T47D (cell line): ENCODE results near the gene HLA-A.
A peak's percentile ranks its signal among the peaks of the same experiment; 100 is the strongest.
"Not testable (repeated sequence)": the region's sequence is repeated elsewhere in the genome, so short reads cannot be mapped to it uniquely, and the experiment has no call there.

Experiments
- DNase-seq, 2 experiments: peaks; one replicate each; pipeline versions ENCODE4 v3.0.0 to v3.0.0-alpha.2; 2011 to 2012; ENCODE audit warnings: low read depth in 1 of 2, low spot score in 1 of 2
- JUND ChIP-seq: IDR thresholded peaks from 2 replicates; pipeline ENCODE4 v1.6.1; 2012; ENCODE audit warnings: low read depth
- in situ Hi-C: cut with HindIII; loops from 2 replicates; pipeline ENCODE4 v1.10.0; 2016; ENCODE audit warnings: low sequenced_read_pairs, low pct_unique_long_range_greater_than_20kb

Gene HLA-A

DNA sequence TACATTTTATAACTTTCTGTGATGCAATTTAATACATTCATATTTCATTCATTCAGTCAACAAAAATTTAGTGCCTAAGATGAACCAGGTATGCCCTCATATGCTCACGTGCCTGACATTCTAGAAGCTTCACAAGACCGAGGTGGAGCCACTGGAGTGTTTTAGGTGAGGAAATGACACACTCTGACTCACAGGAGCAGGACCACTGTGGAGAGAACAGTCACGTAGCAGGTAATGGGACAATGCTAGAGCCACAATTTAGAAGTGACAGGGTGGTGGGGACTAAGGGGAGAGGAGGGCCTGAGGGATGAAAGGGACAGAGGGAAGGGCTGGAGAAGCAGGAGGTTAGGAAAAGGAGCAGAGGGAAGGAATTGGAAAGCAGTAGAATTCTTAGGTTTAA, 17.6 kb upstream of the HLA-A start:
- in situ Hi-C loops = no loop called here

DNA sequence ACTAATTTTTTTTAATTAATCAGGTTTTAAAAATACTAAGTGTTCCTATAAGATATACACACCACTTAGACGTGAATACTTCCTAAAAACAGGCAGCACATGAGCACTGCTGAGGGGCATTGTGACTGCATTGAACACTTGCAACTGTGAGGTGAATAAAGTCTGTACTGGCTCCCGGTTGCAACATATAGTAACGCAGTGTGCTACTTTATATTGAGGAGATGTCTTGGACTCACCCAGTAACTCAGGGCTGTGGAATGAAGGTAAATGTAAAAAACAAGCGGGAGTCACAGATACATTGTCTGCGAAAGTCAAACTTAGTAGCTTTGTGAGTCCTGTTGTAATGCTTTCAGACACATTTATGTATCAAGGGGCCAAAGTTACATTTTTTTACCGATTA, 17.0 kb upstream of the HLA-A start:
- no peak for DNase-seq
- no peak for TF ChIP-seq JUND
- in situ Hi-C loops = no loop called here

More for the DNA sequence above, 17.6 kb upstream of the HLA-A start:
- DNase-seq = no peak
- no peak for TF ChIP-seq JUND

DNA sequence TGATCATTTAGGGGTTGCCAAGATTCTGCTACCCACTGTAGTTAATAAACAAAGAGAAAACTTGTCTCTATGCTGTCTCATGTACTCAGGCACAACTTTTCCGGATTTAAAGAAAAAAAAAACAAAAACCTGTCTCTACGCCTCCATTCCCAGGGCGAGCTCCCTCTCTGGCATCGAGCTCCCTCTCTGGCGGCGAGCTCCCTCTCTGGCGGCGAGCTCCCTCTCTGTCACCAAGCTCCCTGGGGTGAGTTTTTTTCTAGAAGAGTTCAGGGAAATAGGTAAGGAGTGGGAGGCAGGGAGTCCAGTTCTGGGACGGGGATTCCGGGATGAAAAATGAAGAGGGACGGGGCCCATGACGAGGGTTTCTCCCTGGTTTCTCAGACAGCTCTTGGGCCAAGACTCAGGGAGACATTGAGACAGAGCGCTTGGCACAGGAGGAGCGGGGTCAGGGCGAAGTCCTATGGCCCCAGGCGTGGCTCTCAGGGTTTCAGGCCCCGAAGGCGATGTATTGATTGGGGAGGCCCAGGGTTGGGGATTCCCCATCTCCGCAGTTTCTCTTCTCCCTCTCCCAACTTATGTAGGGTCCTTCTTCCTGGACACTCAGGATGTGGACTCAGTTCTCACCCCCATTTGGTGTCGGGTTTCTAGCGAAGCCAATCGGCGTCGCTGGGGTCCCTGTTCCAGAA, 16.5 kb upstream of the HLA-A start:
- no peak for TF ChIP-seq JUND
- no peak for DNase-seq
- in situ Hi-C loops = no loop called here

DNA sequence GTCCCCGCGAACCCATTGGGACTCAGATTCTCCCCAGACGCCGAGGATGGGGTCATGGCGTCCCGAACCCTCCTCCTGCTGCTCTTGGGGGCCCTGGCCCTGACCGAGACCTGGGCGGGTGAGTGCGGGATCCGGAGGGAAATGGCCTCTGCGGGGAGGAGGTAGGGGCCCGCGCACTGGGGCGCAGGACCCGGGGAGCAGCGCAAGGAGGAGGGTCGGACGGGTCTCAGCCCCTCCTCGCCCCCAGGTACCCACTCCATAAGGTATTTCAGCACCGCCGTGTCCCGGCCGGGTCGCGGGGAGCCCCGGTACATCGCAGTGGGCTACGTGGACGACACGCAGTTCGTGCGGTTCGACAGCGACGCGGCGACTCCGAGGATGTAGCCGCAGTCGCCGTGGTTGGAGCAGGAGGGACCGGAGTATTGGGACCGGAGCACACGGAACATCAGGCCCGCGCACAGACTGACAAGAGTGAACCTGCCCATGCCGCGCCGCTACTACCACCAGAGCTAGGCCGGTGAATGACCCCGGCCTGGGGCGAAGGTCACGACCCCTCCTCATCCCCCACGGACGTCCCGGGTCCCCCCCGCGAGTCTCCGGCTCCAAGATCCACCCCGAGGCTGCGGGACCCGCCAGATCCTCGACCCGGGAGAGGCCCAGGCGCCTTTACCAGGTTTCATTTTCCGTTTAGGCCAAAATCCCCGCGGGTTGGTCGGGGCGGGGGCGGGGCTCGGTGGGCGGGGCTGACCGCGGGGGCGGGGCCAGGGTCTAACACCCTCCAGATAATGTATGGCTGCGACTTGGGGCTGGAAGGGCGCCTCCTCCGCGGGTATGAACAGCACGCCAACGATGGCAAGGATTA, 15.7 kb upstream of the HLA-A start:
- in situ Hi-C loops = no loop called here
- DNase-seq = peak in 1 of 2 experiments; percentile 50

DNA sequence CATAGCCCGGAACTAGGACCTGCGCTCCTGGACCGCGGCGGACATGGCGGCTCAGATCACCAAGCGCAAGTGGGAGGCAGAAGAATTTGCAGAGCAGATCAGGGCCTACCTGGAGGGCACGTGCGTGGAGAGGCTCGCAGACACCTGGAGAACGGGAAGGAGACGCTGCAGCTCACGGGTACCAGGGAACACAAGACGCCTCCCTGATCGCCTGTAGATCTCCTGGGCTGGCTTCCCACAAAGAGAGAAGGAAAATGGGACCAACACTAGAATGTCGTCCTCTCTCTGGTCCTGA, 15.1 kb upstream of the HLA-A start:
- no peak for DNase-seq
- TF ChIP-seq JUND = no peak
- in situ Hi-C loops = no loop called here

More for the DNA sequence above, 15.7 kb upstream of the HLA-A start:
- TF ChIP-seq JUND = no peak

DNA sequence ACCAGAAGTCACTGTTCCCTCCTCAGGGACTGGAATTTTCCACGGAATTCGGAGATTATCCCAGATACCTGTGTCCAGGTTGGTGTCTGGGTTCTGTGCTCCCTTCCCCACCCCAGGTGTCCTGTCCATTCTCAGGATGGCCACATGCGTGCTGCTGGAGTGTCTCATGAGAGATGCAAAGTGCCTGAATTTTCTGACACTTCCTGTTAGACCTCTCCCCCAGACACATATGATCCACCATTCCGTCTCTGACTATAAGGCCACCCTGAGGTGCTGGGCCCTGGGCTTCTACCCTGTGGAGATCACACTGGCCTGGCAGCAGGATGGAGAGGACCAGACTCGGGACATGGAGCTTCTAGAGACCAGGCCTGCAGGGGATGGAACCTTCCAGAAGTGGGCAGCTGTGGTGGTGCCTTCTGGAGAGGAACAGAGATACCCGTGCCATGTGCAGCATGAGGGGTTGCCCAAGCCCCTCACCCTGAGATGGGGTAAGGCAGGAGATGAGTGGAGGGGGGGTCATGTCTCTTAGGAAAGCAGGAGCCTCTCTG, 14.4 kb upstream of the HLA-A start:
- DNase-seq = no peak
- TF ChIP-seq JUND = no peak
- in situ Hi-C loops = no loop called here

DNA sequence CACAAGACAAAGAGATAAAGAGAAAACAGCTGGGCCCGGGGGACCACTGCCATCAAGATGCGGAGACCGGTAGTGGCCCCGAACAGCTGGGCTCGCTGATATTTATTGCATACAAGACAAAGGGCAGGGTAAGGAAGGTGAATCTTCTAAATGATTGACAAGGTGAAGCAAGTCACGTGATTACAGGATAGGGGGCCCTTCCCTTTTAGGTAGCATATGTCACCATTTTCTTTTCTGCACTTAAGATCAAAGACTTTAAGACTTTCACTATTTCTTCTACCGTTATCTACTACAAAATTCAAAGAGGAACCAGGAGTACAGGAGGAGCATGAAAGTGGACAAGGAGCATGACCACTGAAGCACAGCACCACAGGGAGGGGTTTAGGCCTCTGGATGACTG, 12.3 kb upstream of the HLA-A start:
- DNase-seq, in situ Hi-C loops: not testable (repeated sequence)

DNA sequence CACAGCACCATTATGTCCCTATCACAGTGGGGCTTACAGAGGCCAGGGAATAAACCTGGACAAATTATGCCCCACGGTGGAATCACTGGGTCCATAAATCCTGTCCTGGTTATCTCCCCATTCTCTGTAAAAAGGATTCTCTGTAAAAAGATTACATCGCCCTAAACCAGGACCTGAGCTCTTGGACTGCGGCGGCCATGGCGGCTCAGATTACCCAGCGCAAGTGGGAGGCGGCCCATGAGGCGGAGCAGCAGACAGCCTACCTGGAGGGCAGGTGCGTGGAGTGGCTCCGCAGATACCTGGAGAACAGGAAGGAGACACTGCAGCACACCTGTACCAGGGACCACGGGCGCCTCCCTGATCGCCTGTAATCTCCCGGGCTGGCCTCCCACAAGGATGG, 8.4 kb upstream of the HLA-A start:
- in situ Hi-C loops = no loop called here
- DNase-seq = no peak
- TF ChIP-seq JUND = no peak

DNA sequence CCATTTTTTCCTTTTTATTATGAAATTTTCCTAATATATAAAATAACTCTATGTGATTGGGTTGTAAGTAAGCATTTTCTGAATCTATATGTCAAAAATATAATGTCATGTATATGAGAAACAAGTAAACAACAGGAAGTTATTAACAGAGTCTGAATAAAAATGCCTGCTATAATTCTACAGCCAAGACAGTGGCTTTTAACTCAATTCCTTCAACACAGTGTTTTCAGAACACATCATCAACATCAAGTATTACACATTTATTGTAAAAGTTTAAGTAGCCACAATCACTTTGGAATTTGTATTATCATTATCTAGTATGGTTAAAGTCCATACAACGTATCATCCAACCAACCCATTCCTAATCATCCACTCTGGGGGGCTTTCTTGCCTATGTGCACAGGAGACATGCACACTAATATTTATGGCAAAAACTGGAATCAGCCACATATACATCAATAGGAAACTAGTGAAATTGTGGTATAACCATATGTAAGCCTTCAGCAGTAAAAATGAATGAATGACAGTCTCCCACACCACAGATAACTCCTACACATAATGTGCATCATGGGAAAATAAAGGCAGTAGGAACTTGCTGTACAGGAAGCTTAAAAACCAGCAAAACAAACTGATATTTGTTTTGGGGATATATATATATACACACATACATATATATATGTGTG, 6.9 kb upstream of the HLA-A start:
- in situ Hi-C loops = no loop called here
- DNase-seq = no peak
- TF ChIP-seq JUND = no peak

DNA sequence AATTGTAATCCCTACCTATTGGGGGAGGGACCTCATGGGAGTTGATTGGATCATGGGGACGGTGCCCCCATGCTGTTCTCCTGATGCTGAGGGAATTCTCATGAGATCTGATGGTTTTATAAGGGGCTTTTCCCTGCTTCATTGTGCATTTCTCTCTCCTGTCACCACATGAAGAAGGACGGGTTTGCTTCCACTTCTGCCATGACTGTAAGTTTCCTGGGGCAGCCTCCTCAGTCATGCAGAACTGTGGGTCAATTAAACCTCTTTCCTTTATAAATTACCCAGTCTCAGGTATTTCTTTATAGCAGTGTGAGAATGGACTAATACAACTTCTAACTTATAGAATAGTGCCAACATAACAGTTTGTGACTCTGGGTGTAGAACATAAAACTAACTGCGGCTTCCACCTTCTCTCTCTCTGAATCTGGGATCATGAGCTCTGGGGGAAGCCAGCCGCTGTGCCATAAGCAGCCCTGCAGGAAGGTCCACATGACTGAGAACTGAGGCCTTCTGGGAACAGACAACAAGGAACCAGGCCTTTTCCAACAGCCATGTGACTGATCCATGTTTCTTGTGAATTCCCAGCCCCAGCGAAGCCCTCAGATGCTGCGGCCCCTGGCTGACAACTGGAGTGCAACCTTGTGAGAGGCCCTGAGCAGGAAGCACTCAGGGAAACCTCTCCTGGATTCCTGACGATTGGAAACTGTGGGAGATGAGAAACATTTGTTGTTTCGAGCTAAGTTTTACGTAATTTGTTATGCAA, 3.4 kb upstream of the HLA-A start:
- no peak for DNase-seq
- in situ Hi-C loops = no loop called here
- TF ChIP-seq JUND = no peak

DNA sequence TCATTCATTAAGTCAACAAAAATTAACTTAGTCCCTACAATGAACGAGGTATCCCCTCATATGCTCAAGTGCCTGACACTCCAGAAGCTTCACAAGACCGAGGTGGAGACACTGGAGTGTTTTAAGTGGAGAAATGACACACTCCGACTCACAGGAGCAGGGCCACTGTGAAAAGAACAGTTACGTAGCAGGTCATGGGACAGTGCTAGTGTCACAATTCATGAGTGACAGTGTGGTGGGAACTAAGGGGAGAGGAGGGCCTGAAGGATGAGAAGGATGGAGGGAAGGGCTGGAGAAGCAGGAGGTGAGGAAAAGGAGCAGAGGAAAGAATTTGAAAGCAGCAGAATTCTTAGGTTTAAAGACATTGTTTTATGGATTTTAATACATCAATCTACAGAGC, 1.3 kb upstream of the HLA-A start:
- in situ Hi-C loops = no loop called here
- no peak for DNase-seq
- no peak for TF ChIP-seq JUND

DNA sequence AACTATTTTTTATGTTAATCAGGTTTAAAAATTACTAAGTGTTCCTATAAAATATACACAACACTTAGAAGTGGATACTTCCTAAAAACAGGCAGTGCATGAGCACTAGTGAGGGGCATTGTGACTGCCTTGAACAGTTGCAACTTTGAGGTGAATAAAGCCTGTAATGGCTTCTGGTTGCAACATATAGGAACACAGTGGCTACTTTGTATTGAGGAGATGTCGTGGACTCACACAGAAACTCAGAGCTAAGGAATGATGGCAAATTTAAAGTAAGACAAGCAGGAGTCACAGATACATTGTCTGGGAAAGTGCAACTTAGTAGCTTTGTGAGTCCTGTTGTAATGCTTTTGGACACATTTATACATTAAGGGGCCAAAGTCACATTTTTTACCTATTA, 861 bp upstream of the HLA-A start:
- DNase-seq = no peak
- no peak for TF ChIP-seq JUND
- in situ Hi-C loops = no loop called here

DNA sequence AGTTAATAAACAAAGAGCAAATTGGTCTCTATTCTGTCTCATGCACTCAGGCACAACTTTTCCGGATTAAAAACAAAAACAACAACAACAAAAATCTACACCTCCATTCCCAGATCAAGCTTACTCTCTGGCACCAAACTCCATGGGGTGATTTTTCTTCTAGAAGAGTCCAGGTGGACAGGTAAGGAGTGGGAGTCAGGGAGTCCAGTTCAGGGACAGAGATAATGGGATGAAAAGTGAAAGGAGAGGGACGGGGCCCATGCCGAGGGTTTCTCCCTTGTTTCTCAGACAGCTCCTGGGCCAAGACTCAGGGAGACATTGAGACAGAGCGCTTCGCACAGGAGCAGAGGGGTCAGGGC, 437 bp upstream of the HLA-A start:
- in situ Hi-C loops = no loop called here
- TF ChIP-seq JUND = no peak
- DNase-seq = peak; percentile 31 to 50
